GM18505 (cell line): ENCODE data around the gene TPK1.
"Not testable (repeated sequence)": the region's sequence is repeated elsewhere in the genome, so short reads cannot be mapped to it uniquely, and the experiment has no call there.

ENCODE experiments used
- ATAC-seq: cut with Tn5 transposase; IDR thresholded peaks from one replicate; pipeline ENCODE4 v1.9.1; 2021; ENCODE audit not compliant: unreplicated experiment
- POLR2A ChIP-seq: IDR thresholded peaks from 4 replicates; pipeline ENCODE4 v1.6.1; 2011; ENCODE audit warnings: borderline replicate concordance; ENCODE audit not compliant: insufficient read depth, insufficient read length; ENCODE audit errors: extremely low read depth

The TPK1 gene

GRCh38 chr7:144454256-144455039 is 381.4 kb downstream of the TPK1 start:
- ATAC-seq, result no peak
- no peak for TF ChIP-seq POLR2A

- no peak for ATAC-seq
- TF ChIP-seq POLR2A, result no peak
These were observed 383.8 kb downstream of the TPK1 start for GRCh38 chr7:144452064-144452463.

DNA sequence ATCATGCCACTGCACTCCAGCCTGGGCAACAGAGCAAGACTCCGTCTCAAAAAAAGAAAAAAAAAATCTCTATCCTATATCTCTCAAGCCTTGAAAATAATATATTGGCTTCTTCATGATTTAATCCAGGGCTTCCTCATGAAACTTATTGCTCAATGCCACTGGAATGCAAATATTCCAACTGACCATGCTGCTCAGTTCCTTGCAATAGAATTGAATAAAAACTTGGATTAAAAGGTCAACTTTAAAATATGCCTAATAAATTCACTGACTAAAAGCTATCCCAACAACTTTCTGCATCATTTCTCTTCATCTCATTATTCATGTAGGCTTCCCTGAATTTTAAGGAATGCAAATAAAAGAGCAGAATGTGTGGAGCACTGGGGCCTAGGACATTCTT is 390.3 kb downstream of the TPK1 start:
- ATAC-seq, result no peak
- no peak for TF ChIP-seq POLR2A

DNA sequence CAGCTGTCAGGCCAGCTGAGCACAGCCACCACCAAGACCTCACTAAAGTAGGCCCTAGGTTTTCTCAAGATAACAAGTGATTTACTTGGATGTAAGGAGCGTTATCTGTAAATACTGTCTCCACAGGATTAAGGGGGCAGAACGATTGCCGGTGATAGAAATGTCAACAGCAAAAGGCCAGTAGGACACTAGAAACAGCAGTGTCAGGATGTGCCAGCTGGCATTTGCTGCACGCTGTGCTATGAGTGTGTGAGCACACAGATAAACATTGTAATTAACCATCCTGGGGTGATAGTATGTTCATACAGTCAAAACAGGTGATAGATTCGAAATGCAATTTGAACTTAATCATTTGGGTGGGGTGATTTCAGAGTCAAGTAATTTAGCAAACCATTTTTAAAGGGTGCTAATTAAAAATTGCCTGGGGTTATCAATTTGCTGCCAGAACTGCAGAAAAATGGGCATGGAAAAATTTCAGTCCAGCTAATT is 396.1 kb downstream of the TPK1 start:
- no peak for TF ChIP-seq POLR2A
- ATAC-seq, result no peak

- no peak for TF ChIP-seq POLR2A
- no peak for ATAC-seq
These were observed 397.1 kb downstream of the TPK1 start for GRCh38 chr7:144438759-144439158.

- TF ChIP-seq POLR2A, result no peak
- peak; percentile 59 for ATAC-seq
These were observed 398.3 kb downstream of the TPK1 start for GRCh38 chr7:144437370-144438191.

- no peak for TF ChIP-seq POLR2A
- no peak for ATAC-seq
These were observed 399.4 kb downstream of the TPK1 start for GRCh38 chr7:144436500-144436899.

DNA sequence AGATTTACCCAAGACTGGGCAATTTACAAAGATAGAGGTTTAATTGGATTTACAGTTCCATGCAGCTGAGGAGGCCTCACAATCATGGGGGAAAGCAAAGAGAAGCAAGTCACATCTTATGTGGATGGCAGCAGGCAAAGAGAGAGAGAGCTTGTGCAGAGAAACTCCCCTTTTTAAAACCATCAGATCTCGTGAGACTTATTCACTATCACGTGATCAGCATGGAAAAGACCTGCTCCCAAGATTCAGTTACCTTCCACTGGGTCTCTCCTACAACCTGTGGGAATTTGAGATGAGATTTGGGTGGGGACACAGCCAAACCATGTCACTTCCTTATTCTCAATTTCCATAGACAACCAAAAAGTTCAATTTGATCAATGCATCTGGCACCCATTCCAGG is 407.4 kb downstream of the TPK1 start:
- TF ChIP-seq POLR2A, result no peak
- ATAC-seq, result no peak

DNA sequence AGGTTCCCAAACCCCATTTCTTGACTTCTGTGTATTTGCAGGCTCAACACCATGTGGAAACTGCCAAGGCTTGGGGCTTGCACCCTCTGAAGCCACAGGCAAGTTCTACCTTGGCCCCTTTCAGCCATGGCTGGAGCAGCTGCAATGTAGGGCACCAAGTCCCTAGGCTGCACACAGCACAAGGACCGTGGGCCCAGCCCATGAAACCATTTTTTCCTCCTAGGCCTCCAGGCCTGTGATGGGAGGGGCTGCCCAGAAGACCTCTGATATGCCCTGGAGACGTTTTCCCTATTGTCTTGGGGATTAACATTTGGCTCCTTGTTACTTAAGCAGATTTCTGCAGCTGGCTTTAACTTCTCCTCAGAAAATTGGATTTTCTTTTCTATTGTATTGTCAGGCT is 408.3 kb downstream of the TPK1 start:
- ATAC-seq, result not testable (repeated sequence)

DNA sequence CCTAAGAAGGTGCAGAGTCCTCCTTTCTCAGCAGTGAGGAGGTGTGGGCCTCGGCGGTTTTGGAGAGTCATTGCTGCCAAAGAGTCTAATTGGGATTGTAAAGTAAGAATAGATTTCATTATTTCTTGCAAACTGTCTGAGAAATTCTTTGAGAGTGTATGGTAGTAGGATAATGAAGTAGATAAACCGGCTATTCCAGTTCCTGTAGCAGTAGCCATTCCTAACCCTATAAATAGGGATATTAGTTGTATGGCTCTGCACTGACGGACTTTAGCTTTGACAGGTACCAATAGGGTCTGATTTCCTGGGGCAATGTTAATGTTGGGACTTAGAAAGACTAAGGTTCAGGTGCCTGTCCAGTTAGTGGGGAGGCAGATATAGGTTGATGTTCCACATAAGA is 416.9 kb downstream of the TPK1 start:
- not testable (repeated sequence) for ATAC-seq

- TF ChIP-seq POLR2A, result no peak
- ATAC-seq, result no peak
These were observed 419.5 kb downstream of the TPK1 start for GRCh38 chr7:144416341-144416740.

DNA sequence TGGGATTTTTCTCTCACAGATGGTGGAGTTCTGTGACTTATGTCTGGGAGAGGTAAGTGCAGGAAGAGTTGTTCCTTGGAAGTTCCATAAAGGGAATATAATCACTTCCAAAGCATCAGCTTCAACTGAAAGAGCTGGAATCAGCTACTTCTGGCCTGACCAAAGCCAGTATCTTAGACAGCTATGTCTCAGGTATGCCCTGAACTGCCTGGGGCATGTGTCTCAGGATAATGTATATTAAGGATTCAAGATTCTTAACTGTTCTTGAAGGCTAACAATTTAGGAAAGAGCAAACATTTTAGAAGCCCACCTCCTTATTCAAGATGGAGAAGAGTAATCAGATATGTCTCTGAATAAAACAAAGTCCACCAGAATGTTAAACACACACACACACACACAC is 420.0 kb downstream of the TPK1 start:
- no peak for TF ChIP-seq POLR2A
- ATAC-seq, result no peak

DNA sequence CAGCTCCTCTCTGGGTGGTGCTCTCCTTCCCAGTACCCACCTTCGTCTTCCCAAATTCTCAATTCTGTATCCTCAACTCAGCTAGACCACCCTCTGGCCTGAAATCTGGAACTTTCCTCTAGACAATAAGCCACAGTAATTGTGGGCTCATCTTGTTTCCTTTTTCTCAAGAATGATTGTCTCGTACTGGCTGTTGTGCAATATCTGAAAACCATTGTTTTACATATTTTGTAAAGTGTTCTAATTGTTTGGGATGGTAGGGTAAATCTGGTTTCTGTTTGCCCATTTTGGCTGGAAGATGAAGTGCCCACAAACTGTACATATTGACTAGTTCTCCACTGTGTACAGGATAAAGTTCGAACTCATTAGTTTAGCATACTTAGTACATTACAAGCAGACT is 421.0 kb downstream of the TPK1 start:
- no peak for ATAC-seq
- no peak for TF ChIP-seq POLR2A

DNA sequence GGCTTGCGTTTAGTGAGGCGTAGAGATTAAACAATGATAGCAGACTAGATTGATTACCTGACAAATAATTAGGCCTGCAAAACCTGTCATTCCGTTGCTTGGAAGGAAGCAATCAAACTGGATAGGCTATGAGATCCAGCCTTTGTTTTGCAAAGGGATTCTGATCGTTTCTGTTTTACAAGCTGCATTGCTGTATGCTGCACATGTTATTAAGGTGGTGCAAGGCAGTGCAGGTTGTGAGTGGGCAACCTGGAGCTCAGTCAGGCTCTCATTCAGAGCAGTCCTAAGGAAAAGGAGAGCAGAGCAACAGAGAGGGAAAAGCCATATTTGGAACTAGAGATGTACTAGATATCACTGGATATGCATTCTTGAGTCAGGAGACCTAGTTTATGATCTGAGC is 425.4 kb downstream of the TPK1 start:
- no peak for ATAC-seq
- TF ChIP-seq POLR2A, result no peak
